HG03439 (cell line): Measurements from ENCODE around the gene KL.
A peak's percentile ranks its signal among the peaks of the same experiment; 100 is the strongest.

Experiments used
- ATAC-seq: cut with Tn5 transposase; IDR thresholded peaks from one replicate; pipeline ENCODE4 v1.9.1; 2021; ENCODE audit warnings: mild to moderate bottlenecking, moderate library complexity; ENCODE audit not compliant: unreplicated experiment

KL gene

GRCh38 chr13:33033986-33034385, 17.8 kb downstream of the KL start:
- no peak for ATAC-seq

DNA sequence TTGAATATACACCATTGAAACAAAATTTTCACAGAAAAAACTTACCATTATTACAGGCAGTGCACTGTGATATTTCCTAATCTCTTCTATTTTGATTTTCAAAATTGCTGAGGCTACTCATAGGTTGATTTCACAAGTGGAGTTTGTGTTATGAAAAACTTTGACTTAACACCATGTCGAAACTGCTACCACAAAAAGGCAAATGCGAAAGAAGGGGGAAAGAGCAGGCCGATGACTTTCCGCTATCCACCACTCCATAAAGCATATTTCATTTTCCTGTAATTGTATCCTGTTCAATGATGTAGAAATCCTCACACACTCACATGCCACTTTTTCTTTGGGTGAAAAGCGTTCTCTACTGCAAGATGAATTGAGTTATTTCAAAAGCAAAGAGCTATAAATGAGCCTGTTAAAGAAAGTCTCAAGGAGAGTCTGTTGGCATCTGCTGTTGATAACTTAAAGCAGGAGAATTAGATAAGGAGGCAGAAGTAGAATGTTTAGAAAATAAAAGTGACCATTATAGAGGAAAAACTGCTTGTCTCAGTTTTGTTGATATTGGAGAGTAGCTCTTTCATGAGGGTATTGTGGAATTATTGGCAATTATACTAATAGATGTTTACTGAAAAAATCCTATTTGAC, 18.8 kb downstream of the KL start:
- ATAC-seq, result no peak

GRCh38 chr13:33037673-33038072, 21.4 kb downstream of the KL start:
- no peak for ATAC-seq

DNA sequence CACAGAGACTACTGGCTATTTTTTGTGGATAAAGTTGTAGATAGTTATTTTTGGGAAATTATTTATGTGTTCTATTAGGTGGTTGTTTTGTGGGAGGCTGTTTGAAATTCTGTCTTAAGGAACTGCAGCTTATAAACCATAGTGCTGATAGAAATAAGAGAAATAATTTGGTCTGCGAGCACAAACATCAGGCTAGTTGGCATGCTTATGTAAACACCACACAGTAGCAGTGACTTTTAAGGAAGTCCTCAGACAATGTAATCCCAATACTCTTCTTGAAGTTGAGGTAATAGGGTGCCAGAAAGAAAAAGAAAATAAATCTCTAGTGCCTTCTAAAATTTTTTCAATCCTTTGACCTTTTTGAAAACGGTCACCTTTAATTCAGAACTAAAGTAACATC, 23.9 kb downstream of the KL start:
- ATAC-seq, result no peak

- ATAC-seq, result no peak
Observed at GRCh38 chr13:33045851-33046592, 29.8 kb downstream of the KL start.

GRCh38 chr13:33050161-33050560, 33.9 kb downstream of the KL start:
- ATAC-seq, result no peak

DNA sequence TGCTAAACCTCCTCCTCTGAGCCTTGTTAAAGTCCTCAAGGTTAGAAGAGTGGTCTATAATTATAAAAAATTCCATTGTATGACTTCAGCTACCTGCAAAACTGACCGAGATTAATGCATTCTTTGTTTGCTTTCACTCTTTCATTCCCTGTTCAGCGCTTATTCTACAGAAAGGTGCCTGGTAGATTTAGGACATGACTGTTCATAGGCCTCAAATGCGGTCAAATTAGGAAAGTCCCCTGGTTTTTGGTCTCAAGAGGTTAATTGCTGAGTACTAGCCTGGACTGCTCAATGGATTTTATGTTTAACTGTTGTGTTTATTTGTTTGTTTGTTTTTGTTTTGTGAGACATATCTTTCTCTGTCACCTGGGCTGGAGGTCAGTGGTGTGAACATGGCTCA, 35.4 kb downstream of the KL start:
- ATAC-seq, result peak; percentile 73

DNA sequence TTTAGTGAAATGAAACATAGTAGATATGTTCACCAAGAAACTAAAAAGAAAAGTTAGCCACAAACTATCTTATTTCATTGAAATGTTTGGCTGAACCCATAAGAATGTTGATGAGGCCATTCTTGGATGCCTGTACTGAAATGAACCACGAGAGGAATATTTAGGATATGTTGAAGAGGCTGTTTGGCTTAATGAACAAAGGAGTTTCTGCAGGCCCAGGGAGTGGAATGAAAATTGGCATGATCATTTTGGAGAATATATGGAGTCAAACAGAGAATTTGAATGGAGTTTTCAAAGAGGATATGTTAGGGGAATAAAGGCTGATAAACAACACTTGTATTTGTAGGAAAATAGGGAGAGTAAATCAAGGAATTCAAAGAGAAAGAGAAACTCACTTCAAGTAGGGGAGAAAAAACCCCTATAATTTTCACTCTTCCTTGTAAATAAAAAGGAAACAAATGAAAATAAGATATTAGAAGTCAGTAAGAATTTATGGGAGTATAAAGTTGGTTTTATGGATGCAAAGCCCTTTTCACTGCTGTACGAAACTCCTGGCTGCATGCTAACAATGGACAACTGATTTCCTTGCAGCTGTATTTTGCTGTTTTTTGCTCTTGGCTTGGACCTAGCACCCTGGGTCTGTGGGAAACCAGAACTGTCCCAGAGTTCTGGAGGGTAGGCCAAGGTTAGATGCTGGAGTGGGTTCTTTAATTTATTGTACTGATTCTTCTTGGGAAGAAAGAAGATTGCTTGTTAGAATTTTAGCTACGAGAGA, 36.5 kb downstream of the KL start:
- no peak for ATAC-seq

DNA sequence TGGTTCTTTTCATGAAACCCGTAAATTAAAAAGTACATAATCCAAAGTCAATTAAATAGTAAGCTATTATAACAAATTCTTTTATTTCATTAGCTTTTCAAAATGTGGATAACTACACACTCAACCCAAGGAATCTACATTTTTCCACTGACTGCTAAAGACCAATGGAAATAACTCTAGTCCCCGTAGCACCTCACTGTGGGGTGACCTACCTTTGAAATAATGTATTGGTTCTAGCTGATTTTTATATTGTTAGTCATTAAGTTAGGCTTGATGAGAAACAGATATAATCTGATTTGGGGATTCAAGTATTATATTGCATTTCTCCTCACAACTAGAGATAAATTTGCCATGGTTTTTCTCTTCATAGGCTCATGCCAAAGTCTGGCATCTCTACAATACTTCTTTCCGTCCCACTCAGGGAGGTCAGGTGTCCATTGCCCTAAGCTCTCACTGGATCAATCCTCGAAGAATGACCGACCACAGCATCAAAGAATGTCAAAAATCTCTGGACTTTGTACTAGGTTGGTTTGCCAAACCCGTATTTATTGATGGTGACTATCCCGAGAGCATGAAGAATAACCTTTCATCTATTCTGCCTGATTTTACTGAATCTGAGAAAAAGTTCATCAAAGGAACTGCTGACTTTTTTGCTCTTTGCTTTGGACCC, 37.3 kb downstream of the KL start:
- ATAC-seq, result no peak

DNA sequence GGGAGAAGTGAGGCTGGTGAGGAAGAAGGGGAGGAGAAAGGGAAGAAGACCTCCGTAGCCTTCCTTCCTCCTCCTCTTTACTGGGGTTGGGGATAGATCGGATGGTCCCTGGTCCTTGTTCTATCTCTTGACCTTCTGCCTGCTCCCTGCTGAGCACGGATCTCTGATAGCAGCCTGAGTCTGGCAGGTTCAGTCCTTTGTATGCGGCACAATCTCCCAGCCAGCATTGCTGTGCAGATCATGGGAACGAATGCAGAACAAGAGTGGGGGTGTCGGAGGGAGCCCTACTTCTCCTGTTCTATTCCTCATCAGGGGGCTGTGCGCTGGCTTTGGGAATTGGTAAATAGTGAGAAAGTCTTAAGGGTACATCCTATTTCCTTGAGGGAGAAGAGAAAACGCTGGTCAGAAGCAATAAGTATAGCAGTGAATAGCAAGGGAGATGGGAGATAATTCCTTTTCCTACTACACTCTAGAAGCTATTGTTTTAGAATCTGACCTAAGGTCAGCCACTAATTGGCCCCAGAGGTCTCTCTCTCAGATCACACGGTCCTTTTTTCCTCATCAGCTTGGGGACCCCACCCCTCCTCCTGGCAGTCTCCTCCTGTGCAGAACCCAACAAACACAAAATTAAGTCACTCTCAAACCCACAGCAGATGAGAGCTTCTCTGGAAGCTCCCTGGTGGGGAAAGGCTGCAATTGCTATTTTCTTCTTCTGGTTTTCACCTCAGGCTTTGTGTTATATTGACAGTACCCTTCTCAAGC, 41.0 kb downstream of the KL start:
- no peak for ATAC-seq

GRCh38 chr13:33058776-33059327, 42.6 kb downstream of the KL start:
- no peak for ATAC-seq

DNA sequence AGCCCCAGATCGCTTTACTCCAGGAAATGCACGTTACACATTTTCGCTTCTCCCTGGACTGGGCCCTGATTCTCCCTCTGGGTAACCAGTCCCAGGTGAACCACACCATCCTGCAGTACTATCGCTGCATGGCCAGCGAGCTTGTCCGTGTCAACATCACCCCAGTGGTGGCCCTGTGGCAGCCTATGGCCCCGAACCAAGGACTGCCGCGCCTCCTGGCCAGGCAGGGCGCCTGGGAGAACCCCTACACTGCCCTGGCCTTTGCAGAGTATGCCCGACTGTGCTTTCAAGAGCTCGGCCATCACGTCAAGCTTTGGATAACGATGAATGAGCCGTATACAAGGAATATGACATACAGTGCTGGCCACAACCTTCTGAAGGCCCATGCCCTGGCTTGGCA, 44.6 kb downstream of the KL start:
- no peak for ATAC-seq

DNA sequence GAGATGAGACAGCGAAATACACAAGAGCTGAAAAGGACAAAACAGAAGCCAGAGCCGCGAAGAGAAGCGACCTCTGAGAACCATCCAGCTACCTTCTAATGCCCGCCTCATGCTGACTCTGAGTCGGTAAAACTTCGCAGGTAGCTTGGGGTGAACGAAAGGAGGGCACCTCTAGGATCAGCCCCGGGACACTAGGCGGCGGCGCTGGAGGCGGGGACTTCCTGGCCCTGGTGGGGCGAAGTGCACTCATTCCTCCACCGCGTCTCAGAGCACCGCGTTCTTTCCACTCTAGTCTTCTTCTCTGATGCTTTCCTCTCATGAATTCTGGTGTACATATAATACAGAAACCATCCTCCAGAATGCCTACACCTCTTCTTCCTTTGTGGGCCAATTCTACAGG, 50.1 kb downstream of the KL start:
- ATAC-seq, result no peak

DNA sequence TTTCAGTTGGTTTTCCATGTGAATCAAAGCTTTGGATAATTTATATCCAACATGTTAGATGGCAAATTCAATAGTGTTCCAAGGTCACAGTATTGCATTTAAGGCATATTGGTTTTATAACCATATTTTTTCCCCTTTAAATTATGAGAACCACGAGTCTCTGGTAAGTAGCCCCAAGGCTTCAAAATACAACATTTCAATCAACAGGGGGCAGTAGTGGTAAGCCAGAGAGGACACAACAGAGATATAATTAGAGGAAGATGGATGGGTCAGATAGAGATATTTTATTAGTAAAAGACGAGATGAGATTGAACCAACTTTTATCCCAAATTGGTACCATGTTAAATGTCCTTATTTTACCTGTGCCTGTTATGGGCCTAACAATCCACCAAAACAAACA, 53.1 kb downstream of the KL start:
- ATAC-seq, result no peak

- ATAC-seq, result no peak
Observed at GRCh38 chr13:33070713-33071112, 54.5 kb downstream of the KL start.

GRCh38 chr13:33072282-33072681, 56.1 kb downstream of the KL start:
- ATAC-seq, result no peak

GRCh38 chr13:33072759-33073158, 56.5 kb downstream of the KL start:
- ATAC-seq, result no peak

GRCh38 chr13:33073338-33073737, 57.1 kb downstream of the KL start:
- ATAC-seq, result no peak

DNA sequence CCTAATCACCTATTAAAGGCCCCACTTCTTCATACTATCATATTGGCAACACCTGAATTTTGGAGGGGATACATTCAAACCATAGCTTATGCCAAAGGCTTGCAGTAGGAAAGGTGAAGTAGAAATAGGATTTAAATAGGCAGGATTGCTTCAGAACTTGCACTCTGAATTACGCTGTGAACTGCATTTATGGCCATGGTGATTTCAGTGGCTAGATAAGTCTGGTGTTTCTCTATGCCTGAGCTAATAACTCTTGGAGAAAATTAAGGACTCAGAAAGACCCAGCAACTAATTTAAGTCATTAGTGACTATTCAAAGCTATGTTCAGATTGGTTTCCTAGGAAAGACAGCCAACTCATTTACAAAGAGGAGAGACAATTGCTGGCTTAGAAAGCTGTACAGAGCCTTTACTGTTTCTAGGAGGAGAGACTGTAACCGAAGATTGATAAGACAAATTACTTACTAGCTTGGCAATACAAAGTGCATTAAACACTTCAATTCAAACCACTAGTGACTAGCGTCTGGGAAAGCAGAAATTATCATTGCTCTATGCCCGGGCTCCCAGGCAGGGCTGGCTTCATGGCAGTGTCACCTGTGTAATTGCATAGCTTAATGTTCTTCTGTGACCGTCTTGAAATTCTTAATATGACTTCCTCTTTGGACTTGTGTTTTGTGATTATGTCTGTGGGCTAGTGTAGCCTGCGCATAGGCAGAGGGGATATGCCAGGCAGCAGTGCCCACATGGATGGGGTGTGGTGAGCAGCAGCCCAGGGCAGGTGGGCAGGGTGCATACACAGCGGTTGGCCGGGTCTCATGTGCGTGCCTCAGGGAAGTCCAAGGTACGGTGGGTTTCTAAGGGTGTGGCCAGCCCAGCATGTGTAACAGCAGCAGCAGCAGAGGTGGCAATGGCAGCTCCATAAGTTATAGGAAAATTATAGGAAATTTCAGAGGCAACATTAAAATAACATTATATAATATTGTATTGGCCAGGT, 60.1 kb downstream of the KL start:
- no peak for ATAC-seq
